ENCODE data around the gene KIF3A.

Gene KIF3A

GRCh38 chr5:132753135-132753987 lies 16.0 kb upstream of the KIF3A start:
- DNase-seq = no peak

GRCh38 chr5:132752581-132753125 lies 15.3 kb upstream of the KIF3A start:
- DNase-seq = no peak

GRCh38 chr5:132751971-132752580 lies 14.7 kb upstream of the KIF3A start:
- no peak for DNase-seq

- DNase-seq = peak; percentile 83
Observed at GRCh38 chr5:132751444-132751843, 14.1 kb upstream of the KIF3A start.

- no peak for DNase-seq
Observed at GRCh38 chr5:132750471-132751230, 13.3 kb upstream of the KIF3A start.

- no peak for DNase-seq
Observed at GRCh38 chr5:132749506-132749905, 12.2 kb upstream of the KIF3A start.

GRCh38 chr5:132748522-132749000 lies 11.2 kb upstream of the KIF3A start:
- no peak for DNase-seq

GRCh38 chr5:132747616-132748440 lies 10.5 kb upstream of the KIF3A start:
- DNase-seq = no peak

GRCh38 chr5:132746954-132747615 lies 9.7 kb upstream of the KIF3A start, which contains the start of gene CCNI2:
CCNI2 (plus strand) TSS chr5:132747426; CDS start chr5:132747496, 70 bp downstream.
- DNase-seq = no peak

GRCh38 chr5:132746592-132746953 lies 9.2 kb upstream of the KIF3A start:
- DNase-seq = no peak

GRCh38 chr5:132744659-132745058 lies 7.3 kb upstream of the KIF3A start:
- no peak for DNase-seq

GRCh38 chr5:132742626-132743025 lies 5.3 kb upstream of the KIF3A start:
- no peak for DNase-seq

- DNase-seq = no peak
Observed at GRCh38 chr5:132742158-132742557, 4.8 kb upstream of the KIF3A start.

GRCh38 chr5:132739232-132739631 lies 1.9 kb upstream of the KIF3A start:
- DNase-seq = no peak

- DNase-seq = no peak
Observed at GRCh38 chr5:132737982-132738681, 786 bp upstream of the KIF3A start.

GRCh38 chr5:132734687-132735086 lies 2.7 kb downstream of the KIF3A start:
- DNase-seq = no peak

- no peak for DNase-seq
Observed at GRCh38 chr5:132733499-132734148, 3.7 kb downstream of the KIF3A start.

- DNase-seq = no peak
Observed at GRCh38 chr5:132729896-132730295, 7.5 kb downstream of the KIF3A start.

GRCh38 chr5:132725745-132726144 lies 11.6 kb downstream of the KIF3A start:
- no peak for DNase-seq

- DNase-seq = no peak
Observed at GRCh38 chr5:132718544-132719312, 18.6 kb downstream of the KIF3A start.
